Activated T-helper 1 cell treated with anti-CD3 and anti-CD28 coated beads, Interleukin-12 subunit alpha, Interleukin-12 subunit beta, Interleukin-2, Interleukin-4 antibody, amounts not matched to agents 30 ng/mL and 10 ng/mL and 1 ng/mL, durations not matched to agents 14 hours and 24 hours and 36 hours (primary cell): ENCODE data around the gene BACH2. TPM values are rescaled to one million over a fixed set of nuclear protein-coding genes. Genes with fewer than 3 reads are reported as not detected.
"Not testable (repeated sequence)": the region's sequence is repeated elsewhere in the genome, so short reads cannot be mapped to it uniquely, and the experiment has no call there.

Experiments used
- DNase-seq: peaks from one replicate; pipeline ENCODE4 v3.0.0; 2021; ENCODE audit warnings: low spot score
- H3K27ac Mint-ChIP-seq: one replicate; pipeline ENCODE4 v1.8.0; 2021; ENCODE audit warnings: mild to moderate bottlenecking, mixed read lengths
- H3K27me3 Mint-ChIP-seq: one replicate; pipeline ENCODE4 v1.8.0; 2022; ENCODE audit warnings: mild to moderate bottlenecking, moderate library complexity, mixed read lengths; ENCODE audit not compliant: insufficient read depth
- H3K36me3 Mint-ChIP-seq: one replicate; pipeline ENCODE4 v1.8.0; 2021; ENCODE audit warnings: low read depth, mixed read lengths
- H3K4me1 Mint-ChIP-seq: one replicate; pipeline ENCODE4 v1.8.0; 2021; ENCODE audit warnings: low read depth, mixed read lengths
- H3K4me3 Mint-ChIP-seq: one replicate; pipeline ENCODE4 v1.8.0; 2021; ENCODE audit warnings: mild to moderate bottlenecking, moderate library complexity, mixed read lengths
- H3K9me3 Mint-ChIP-seq: one replicate; pipeline ENCODE4 v1.8.0; 2021; ENCODE audit warnings: mixed read lengths
- intact Hi-C: fragments of 100-400 bp; cut with micrococcal nuclease; formaldehyde crosslinking; loops from one replicate; pipeline ENCODE4 v1.15.1; 2024
- total RNA-seq: library from RNA; stranded (reverse); gene quantifications from 2 replicates; pipeline ENCODE4 v1.2.3, GENCODE V29; 2022

The BACH2 gene
- total RNA-seq, 1 donor from 2014 or later, result 68.1 TPM

DNA sequence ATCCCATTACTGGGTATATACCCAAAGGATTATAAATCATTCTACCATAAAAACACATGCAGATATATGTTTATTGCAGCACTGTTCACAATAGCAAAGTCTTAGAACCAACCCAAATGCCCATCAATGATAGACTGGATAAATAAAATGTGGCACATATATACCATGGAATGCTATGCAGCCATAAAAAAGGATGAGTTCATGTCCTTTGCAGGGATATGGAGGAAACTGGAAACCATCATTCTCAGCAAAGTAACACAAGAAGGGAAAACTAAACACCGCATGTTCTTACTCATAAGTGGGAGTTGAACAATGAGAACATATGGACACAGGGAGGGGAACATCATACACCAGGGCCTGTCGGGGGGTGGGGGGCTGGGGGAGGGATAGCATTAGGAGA is 88.0 kb downstream of the BACH2 start:
- intact Hi-C loops, H3K27me3 Mint-ChIP-seq, DNase-seq, H3K4me3 Mint-ChIP-seq, H3K27ac Mint-ChIP-seq, H3K9me3 Mint-ChIP-seq: not testable (repeated sequence)
- H3K36me3 Mint-ChIP-seq, result peaks cover 48% of the 10 kb centered on the region
- peaks cover 54% of the 10 kb centered on the region for H3K4me1 Mint-ChIP-seq

GRCh38 chr6:90204327-90205056 is 92.2 kb downstream of the BACH2 start:
- Mint-ChIP-seq H3K4me1 (peaks cover 46% of the 10 kb centered on the region), H3K27ac (no peak overlapping the region)
- intact Hi-C loops, result no loop called here

DNA sequence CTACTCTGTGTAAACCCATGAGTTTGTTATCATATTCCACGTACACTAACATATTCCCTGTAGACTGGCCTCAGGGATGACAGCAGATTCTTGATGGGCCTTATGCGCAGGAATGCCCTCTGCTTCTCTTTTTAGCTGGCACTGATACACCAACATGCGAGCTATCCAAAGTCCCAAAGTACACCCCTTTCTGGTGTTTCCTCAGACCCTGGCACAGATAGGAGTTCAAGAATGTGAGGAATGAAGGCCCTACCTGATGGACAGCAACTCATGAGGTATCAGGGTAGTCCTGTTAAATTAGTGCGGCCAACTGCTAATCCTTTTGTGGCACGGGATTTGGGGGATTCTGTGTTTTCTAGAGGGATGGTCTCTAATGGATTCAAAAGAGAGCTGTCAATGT is 93.0 kb downstream of the BACH2 start:
- intact Hi-C loops, result loop anchor here (2.0 kb wide), 1 partner anchor 27 kb away; no protein-coding TSS in a partner anchor
- peaks cover 55% of the 10 kb centered on the region for H3K36me3 Mint-ChIP-seq
- no peak overlapping the region for H3K27ac Mint-ChIP-seq
- H3K27me3 Mint-ChIP-seq, result no peaks in the 10 kb centered on the region
- no peak overlapping the region for H3K4me3 Mint-ChIP-seq
- peaks cover 48% of the 10 kb centered on the region for H3K4me1 Mint-ChIP-seq
- no peak for DNase-seq
- peaks cover 16% of the 10 kb centered on the region for H3K9me3 Mint-ChIP-seq

More at GRCh38 chr6:90204327-90205056, 92.2 kb downstream of the BACH2 start:
- H3K4me3 Mint-ChIP-seq, result no peak overlapping the region
- no peak for DNase-seq
- H3K9me3 Mint-ChIP-seq, result peaks cover 10% of the 10 kb centered on the region
- H3K27me3 Mint-ChIP-seq, result no peaks in the 10 kb centered on the region
- peaks cover 49% of the 10 kb centered on the region for H3K36me3 Mint-ChIP-seq

DNA sequence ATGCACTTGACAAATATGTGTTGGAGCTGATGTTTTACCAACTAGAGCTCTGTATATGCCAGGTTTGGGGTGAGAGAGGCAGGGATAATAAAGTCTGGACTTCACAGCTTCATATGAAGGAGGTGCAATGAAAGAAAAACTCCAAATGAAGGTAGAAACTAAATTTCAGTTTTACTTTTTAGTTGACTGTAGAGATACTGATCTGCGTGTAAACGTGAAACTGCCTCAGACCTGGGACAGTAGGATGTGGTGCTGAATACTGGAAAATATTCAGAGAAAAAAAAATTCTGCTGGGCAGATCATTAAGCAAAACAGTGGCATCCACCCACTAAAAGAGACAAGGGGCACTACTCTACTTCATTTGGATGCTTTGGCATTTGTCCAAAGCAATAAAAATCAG is 94.5 kb downstream of the BACH2 start:
- Mint-ChIP-seq H3K4me1 (peaks cover 43% of the 10 kb centered on the region), H3K4me3 (peak overlapping the region; percentile 71), H3K9me3 (peaks cover 17% of the 10 kb centered on the region), H3K27ac (peak overlapping the region; percentile 85), H3K27me3 (no peaks in the 10 kb centered on the region), H3K36me3 (peaks cover 64% of the 10 kb centered on the region)
- intact Hi-C loops, result loop anchor here (1.0 to 2.0 kb wide), 8 partner anchors 8 to 121 kb away; no protein-coding TSS in a partner anchor
- no peak for DNase-seq

DNA sequence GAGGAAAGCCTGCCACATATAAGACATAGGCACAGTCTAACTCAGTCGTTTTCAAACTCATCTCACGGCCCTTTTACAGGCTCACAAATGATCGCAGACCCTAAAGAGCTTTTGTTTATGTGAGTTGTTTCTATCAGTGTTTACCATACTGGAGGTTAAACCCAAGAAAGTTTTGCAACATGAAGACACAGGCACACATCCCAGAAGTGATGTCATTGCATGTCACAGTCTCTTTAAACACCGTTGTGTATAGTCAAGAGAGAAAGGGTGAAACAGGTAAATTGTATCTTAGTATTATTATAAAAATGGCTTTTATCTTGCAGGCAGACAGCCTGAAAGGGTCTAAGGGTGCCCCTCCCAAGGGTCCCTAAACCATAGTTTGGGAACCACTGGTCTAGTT is 96.7 kb downstream of the BACH2 start:
- peaks cover 17% of the 10 kb centered on the region for H3K9me3 Mint-ChIP-seq
- no peak for DNase-seq
- intact Hi-C loops, result no loop called here

DNA sequence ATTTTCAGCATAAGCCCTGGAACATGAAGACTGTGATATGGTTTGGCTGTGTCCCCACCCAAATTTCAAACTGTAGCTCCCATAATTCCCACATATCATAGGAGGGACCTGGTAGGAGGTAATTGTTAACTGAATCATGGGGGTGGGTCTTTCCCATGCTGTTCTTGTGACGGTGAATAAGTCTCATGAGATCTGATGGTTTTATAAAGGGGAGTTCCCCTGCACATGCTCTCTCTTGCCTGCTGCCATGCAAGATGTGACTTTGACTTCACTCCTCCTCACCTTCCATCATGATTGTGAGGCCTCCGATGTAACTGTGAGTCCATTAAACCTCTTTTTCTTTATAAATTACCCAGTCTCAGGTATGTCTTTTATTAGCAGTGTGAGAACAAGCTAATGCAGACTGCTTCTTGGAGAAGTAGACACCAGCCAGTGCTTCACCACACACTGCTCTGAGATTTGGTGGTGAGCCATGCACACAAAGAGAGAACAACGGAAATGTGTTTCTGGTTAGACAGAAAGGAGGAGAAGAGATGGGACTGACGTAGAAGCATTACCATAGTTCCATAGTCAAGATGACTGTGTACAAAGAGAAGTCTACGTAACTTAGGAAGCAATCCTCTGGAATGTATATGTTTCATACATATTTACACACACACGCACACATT is 97.8 kb downstream of the BACH2 start:
- Mint-ChIP-seq H3K4me3 (no peak overlapping the region), H3K27ac (peak overlapping the region; percentile 57), H3K4me1 (peaks cover 57% of the 10 kb centered on the region), H3K36me3 (peaks cover 46% of the 10 kb centered on the region), H3K27me3 (no peaks in the 10 kb centered on the region), H3K9me3 (peaks cover 17% of the 10 kb centered on the region)
- intact Hi-C loops, result no loop called here
- no peak for DNase-seq

More for the DNA sequence above, 96.7 kb downstream of the BACH2 start:
- peaks cover 54% of the 10 kb centered on the region for H3K4me1 Mint-ChIP-seq
- H3K27ac Mint-ChIP-seq, result peak overlapping the region; percentile 13
- H3K4me3 Mint-ChIP-seq, result no peak overlapping the region
- H3K36me3 Mint-ChIP-seq, result peaks cover 52% of the 10 kb centered on the region
- no peaks in the 10 kb centered on the region for H3K27me3 Mint-ChIP-seq

DNA sequence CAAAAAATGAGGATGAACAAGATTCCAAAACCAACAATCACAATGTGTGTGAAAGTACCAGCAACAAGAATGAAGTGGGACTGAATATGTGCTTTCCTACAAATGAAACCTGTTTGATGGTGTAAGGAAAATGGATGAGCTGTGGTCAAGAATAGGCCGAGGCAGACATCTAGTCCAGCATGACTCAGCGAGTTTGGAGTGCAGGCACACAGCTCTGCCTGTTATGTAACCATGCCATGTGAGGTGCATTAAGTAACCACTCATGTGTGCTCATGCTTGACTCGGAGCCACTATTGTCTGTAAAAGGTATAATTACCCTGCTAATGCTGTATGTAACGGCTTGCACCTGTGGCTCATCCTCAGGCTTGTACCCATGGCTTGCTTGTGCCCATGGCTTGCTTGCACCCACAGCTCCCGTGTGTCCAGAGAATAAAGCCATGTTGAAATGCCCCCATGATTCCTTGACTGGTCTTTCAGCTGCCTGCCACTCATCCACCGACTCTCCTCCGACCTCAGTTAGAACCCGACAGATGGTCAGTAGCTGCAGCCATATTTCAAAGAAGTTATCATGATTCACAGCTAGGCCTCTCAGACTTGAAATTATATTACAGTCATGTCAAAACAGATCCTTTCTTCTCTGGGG is 98.7 kb downstream of the BACH2 start:
- H3K27me3 Mint-ChIP-seq, result peaks cover 2% of the 10 kb centered on the region
- intact Hi-C loops, result no loop called here
- no peak overlapping the region for H3K27ac Mint-ChIP-seq
- peaks cover 17% of the 10 kb centered on the region for H3K9me3 Mint-ChIP-seq
- DNase-seq, result no peak
- H3K4me1 Mint-ChIP-seq, result peaks cover 63% of the 10 kb centered on the region
- H3K36me3 Mint-ChIP-seq, result peaks cover 50% of the 10 kb centered on the region
- H3K4me3 Mint-ChIP-seq, result no peak overlapping the region

GRCh38 chr6:90195094-90195829 is 101.4 kb downstream of the BACH2 start:
- Mint-ChIP-seq H3K9me3 (peaks cover 17% of the 10 kb centered on the region), H3K36me3 (peaks cover 45% of the 10 kb centered on the region), H3K4me3 (peak overlapping the region; percentile 45), H3K27ac (peak overlapping the region; percentile 35), H3K4me1 (peaks cover 67% of the 10 kb centered on the region), H3K27me3 (peaks cover 2% of the 10 kb centered on the region)
- no peak for DNase-seq
- intact Hi-C loops, result no loop called here

DNA sequence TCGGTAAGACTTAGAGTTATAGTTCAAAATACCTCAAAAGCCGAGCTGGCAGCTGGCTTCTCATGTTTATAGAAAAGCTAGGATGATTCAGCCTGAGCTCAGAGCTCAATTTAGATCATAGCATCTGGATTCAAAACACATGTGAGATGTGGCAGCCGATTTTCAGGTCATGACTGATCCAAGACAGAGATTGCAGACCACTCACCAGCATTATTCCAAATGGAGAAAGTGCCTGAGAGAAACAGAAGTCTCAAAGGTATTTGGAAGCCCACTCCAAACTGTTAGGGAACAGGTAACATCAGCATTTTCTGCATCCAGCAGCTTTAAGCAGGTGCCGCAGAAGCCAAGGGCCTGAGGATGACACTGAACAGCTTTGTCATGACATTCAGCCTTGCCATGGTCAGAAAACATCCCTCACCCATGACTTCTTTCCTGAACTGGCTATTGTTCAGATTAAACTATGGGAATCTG is 102.2 kb downstream of the BACH2 start:
- intact Hi-C loops, result loop anchor here (1.0 to 5.0 kb wide), 3 partner anchors 8 to 283 kb away; no protein-coding TSS in a partner anchor
- DNase-seq, result no peak
- peaks cover 13% of the 10 kb centered on the region for H3K9me3 Mint-ChIP-seq
- peaks cover 41% of the 10 kb centered on the region for H3K36me3 Mint-ChIP-seq
- peaks cover 2% of the 10 kb centered on the region for H3K27me3 Mint-ChIP-seq
- H3K4me3 Mint-ChIP-seq, result peak overlapping the region; percentile 38
- peak overlapping the region; percentile 54 for H3K27ac Mint-ChIP-seq
- peaks cover 68% of the 10 kb centered on the region for H3K4me1 Mint-ChIP-seq

DNA sequence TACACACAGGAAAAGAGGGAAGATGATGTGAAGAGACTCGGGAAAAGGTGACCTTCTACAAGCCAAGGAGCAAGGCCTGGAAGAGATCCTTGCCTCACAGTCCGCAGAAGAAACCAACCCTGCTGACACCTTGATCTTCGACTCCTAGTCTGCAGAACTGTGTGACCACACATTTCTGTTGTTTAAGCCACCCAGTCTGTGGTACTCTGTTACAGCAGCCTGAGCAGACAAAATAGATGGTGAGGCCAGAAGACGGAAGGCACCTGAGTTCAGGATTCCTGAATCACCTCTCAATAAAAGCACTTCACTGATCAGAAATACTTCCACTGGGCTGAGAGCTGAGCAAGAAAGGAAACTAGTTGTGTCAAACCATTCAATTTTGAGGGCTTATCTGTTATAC is 103.3 kb downstream of the BACH2 start:
- Mint-ChIP-seq H3K4me1 (peaks cover 57% of the 10 kb centered on the region), H3K36me3 (peaks cover 33% of the 10 kb centered on the region), H3K27ac (no peak overlapping the region), H3K4me3 (peak overlapping the region; percentile 47), H3K9me3 (peaks cover 4% of the 10 kb centered on the region), H3K27me3 (peaks cover 2% of the 10 kb centered on the region)
- intact Hi-C loops, result loop anchor here (5.0 kb wide), 2 partner anchors 226 to 284 kb away; no protein-coding TSS in a partner anchor
- no peak for DNase-seq

- Mint-ChIP-seq H3K9me3 (no peaks in the 10 kb centered on the region), H3K27me3 (peaks cover 2% of the 10 kb centered on the region), H3K27ac (no peak overlapping the region), H3K36me3 (peaks cover 28% of the 10 kb centered on the region), H3K4me3 (peak overlapping the region; percentile 1), H3K4me1 (peaks cover 57% of the 10 kb centered on the region)
- intact Hi-C loops, result loop anchor here (1.0 to 5.0 kb wide), 3 partner anchors 25 to 284 kb away; no protein-coding TSS in a partner anchor
- DNase-seq, result no peak
These were observed 103.8 kb downstream of the BACH2 start for GRCh38 chr6:90192857-90193256.

DNA sequence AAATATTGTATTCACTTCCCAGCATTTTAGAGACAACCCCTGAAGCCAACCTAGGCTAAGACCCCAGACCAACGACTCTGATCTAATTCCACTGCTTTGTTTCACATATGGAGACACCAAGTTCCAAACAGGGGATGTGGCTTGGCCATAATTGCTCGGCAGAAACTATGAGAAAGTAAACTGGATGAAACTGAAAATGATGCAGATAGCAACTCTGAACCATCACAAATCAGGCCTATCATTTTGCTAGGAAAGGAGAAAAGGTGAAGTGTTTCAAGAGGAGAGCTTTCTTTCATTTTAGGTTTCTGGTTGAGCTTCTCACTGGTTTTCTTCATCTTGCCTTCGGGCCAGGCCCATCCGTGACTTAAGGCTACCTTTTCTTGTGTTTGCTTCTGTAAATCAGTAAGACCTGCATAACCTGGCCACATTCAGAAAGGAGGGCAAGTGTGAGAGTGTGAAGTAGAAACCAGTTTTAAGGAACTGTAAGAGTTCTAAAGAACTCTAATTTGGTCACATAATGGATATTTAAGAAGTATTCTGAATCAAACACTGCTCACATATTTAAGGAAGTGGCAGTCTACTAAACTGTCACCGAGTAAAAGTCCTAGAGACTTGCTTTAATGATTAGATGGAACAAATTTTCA is 105.8 kb downstream of the BACH2 start:
- Mint-ChIP-seq H3K4me1 (peaks cover 76% of the 10 kb centered on the region), H3K9me3 (no peaks in the 10 kb centered on the region), H3K36me3 (peaks cover 20% of the 10 kb centered on the region), H3K4me3 (peak overlapping the region; percentile 23), H3K27me3 (peaks cover 2% of the 10 kb centered on the region), H3K27ac (peak overlapping the region; percentile 65)
- no peak for DNase-seq
- intact Hi-C loops, result loop anchor here (1.0 to 5.0 kb wide), 5 partner anchors 14 to 286 kb away; no protein-coding TSS in a partner anchor
